ENCODE results near the gene PPM1H.

PPM1H gene

GRCh38 chr12:62725781-62726180, 209.2 kb downstream of the PPM1H start:
- Histone ChIP-seq H3K27ac (no peak overlapping the region), H3K27me3 (replicated peaks) (no peaks in the 10 kb centered on the region), H3K4me3 (ENCODE audit: low read depth, low read length) (no peak overlapping the region), H3K36me3 (replicated peaks) (no peaks in the 10 kb centered on the region)
- in situ Hi-C loops (cut with HindIII; ENCODE audit: low pct_ligation_motif_present, low sequenced_read_pairs), result no loop called here
- TF ChIP-seq CTCF (IDR thresholded peaks at IDR 0.05; ENCODE audit: low read depth, low read length, missing control alignments), result no peak
- DNase-seq, result no peak

GRCh38 chr12:62724947-62725451, 210.0 kb downstream of the PPM1H start:
- Histone ChIP-seq H3K4me3 (ENCODE audit: low read depth, low read length) (no peak overlapping the region), H3K27me3 (replicated peaks) (no peaks in the 10 kb centered on the region), H3K36me3 (replicated peaks) (no peaks in the 10 kb centered on the region), H3K27ac (peak overlapping the region; percentile 75)
- in situ Hi-C loops (cut with HindIII; ENCODE audit: low pct_ligation_motif_present, low sequenced_read_pairs), result no loop called here
- TF ChIP-seq CTCF (IDR thresholded peaks at IDR 0.05; ENCODE audit: low read depth, low read length, missing control alignments), result no peak
- DNase-seq, result peak; percentile 91

GRCh38 chr12:62724285-62724684, 210.7 kb downstream of the PPM1H start:
- peak overlapping the region; percentile 75 for H3K27ac ChIP-seq

GRCh38 chr12:62722971-62723680, 211.8 kb downstream of the PPM1H start:
- no peaks in the 10 kb centered on the region for H3K27me3 ChIP-seq (replicated peaks)
- H3K4me3 ChIP-seq (ENCODE audit: low read depth, low read length), result no peak overlapping the region
- in situ Hi-C loops (cut with HindIII; ENCODE audit: low pct_ligation_motif_present, low sequenced_read_pairs), result no loop called here
- no peaks in the 10 kb centered on the region for H3K36me3 ChIP-seq (replicated peaks)
- DNase-seq, result no peak
- no peak overlapping the region for H3K27ac ChIP-seq
- no peak for TF ChIP-seq CTCF (IDR thresholded peaks at IDR 0.05; ENCODE audit: low read depth, low read length, missing control alignments)

More at GRCh38 chr12:62724285-62724684, 210.7 kb downstream of the PPM1H start:
- TF ChIP-seq CTCF (IDR thresholded peaks at IDR 0.05; ENCODE audit: low read depth, low read length, missing control alignments), result no peak
- DNase-seq, result no peak
- Histone ChIP-seq H3K36me3 (replicated peaks) (no peaks in the 10 kb centered on the region), H3K4me3 (ENCODE audit: low read depth, low read length) (no peak overlapping the region), H3K27me3 (replicated peaks) (no peaks in the 10 kb centered on the region)
- in situ Hi-C loops (cut with HindIII; ENCODE audit: low pct_ligation_motif_present, low sequenced_read_pairs), result no loop called here

GRCh38 chr12:62720661-62721330, 214.2 kb downstream of the PPM1H start:
- in situ Hi-C loops (cut with HindIII; ENCODE audit: low pct_ligation_motif_present, low sequenced_read_pairs), result no loop called here
- Histone ChIP-seq H3K27me3 (replicated peaks) (no peaks in the 10 kb centered on the region), H3K4me3 (ENCODE audit: low read depth, low read length) (no peak overlapping the region), H3K27ac (no peak overlapping the region), H3K36me3 (replicated peaks) (no peaks in the 10 kb centered on the region)
- no peak for DNase-seq
- no peak for TF ChIP-seq CTCF (IDR thresholded peaks at IDR 0.05; ENCODE audit: low read depth, low read length, missing control alignments)

Data from brain microvascular endothelial cell (primary cell).